H1 (cell line): Measurements from ENCODE around the gene MEI1. TPM values are rescaled to one million over a fixed set of nuclear protein-coding genes. Genes with fewer than 3 reads are reported as not detected.

Experiments
- CTCF ChIA-PET: fragments of 300-600 bp; sonication (Branson Sonifier 250); formaldehyde crosslinking; loops from one replicate; lab custom pipeline; 2021; ENCODE audit not compliant: partially characterized antibody; lab: Charles Lee
- POLR2A ChIA-PET: fragments of 300-600 bp; sonication (Branson Sonifier 250); formaldehyde crosslinking; loops from one replicate; lab custom pipeline; 2021; ENCODE audit warnings: inconsistent platforms; ENCODE audit not compliant: partially characterized antibody; lab: Charles Lee
- DNase-seq, 2 experiments: peaks; one replicate each; pipeline versions ENCODE4 v3.0.0 to v3.0.0-alpha.2; 2010 to 2022; ENCODE audit warnings: low spot score in 2 of 2, low read depth in 1 of 2, mixed read lengths in 1 of 2
- FAIRE-seq: peaks from 2 replicates; lab custom pipeline; 2011; peaks lifted over from hg19 to GRCh38; lab: Jason Lieb, UNC
- H2AFZ ChIP-seq: 2 replicates; pipeline ENCODE4 v1.8.1; 2012; ENCODE audit warnings: low read length, inconsistent platforms
- H2AK5ac ChIP-seq: 2 replicates; pipeline ENCODE4 v1.6.1; 2013; ENCODE audit warnings: low read depth, low read length
- H2BK120ac ChIP-seq: replicated peaks from 2 replicates; pipeline ENCODE3; 2013; ENCODE audit warnings: low read depth, low read length, inconsistent platforms
- H2BK12ac ChIP-seq: 2 replicates; pipeline ENCODE4 v1.6.1; 2013; ENCODE audit warnings: low read depth, low read length
- H2BK15ac ChIP-seq: 2 replicates; pipeline ENCODE4 v1.6.1; 2013; ENCODE audit warnings: low read length
- H2BK20ac ChIP-seq: 2 replicates; pipeline ENCODE4 v1.6.1; 2013; ENCODE audit warnings: low read length
- H2BK5ac ChIP-seq: 2 replicates; pipeline ENCODE4 v1.6.1; 2013; ENCODE audit warnings: low read depth, low read length
- H3K14ac ChIP-seq: 2 replicates; pipeline ENCODE4 v1.6.1; 2013; ENCODE audit warnings: inconsistent platforms; ENCODE audit not compliant: insufficient read length
- H3K18ac ChIP-seq: 2 replicates; pipeline ENCODE4 v1.6.1; 2013; ENCODE audit warnings: low read length; ENCODE audit errors: extremely low read depth
- H3K23ac ChIP-seq: 2 replicates; pipeline ENCODE4 v1.6.1; 2013; ENCODE audit warnings: inconsistent platforms; ENCODE audit not compliant: insufficient read length
- H3K23me2 ChIP-seq: 2 replicates; pipeline ENCODE4 v1.6.1; 2013; ENCODE audit warnings: low read depth, low read length
- H3K27ac ChIP-seq: 2 replicates; pipeline ENCODE4 v1.6.1; 2011; ENCODE audit warnings: low read depth, low read length, inconsistent platforms
- H3K27me3 ChIP-seq, 4 experiments: replicated peaks in 1 of 4; 1 replicate in 1 of 4; 2 replicates in 3 of 4; pipeline versions ENCODE4 v1.6.1 to v1.8.1; 2011 to 2013; ENCODE audit warnings: low read length in 3 of 4, mild to moderate bottlenecking in 3 of 4, inconsistent platforms in 2 of 4, mixed read lengths in 2 of 4, moderate library complexity in 1 of 4; ENCODE audit not compliant: control insufficient read depth in 3 of 4, insufficient read depth in 3 of 4; ENCODE audit errors: extremely low read depth in 1 of 4
- H3K36me3 ChIP-seq, 4 experiments: 2 replicates each; pipeline versions ENCODE4 v1.6.1 to v1.8.1; 2011 to 2013; ENCODE audit warnings: mild to moderate bottlenecking in 4 of 4, low read length in 3 of 4, moderate library complexity in 2 of 4, control low read depth in 1 of 4, inconsistent platforms in 1 of 4; ENCODE audit not compliant: insufficient read depth in 4 of 4, control insufficient read depth in 2 of 4
- H3K4ac ChIP-seq: replicated peaks from 2 replicates; pipeline ENCODE3; 2013; ENCODE audit warnings: low read length, low read depth, mixed read lengths, inconsistent platforms; ENCODE audit not compliant: insufficient read length
- H3K4me1 ChIP-seq, 4 experiments: replicated peaks in 1 of 4; 1 replicate in 1 of 4; 2 replicates in 3 of 4; pipeline versions ENCODE4 v1.6.1 to v1.8.1; 2011 to 2013; ENCODE audit warnings: low read length in 3 of 4, inconsistent platforms in 2 of 4, mixed read lengths in 1 of 4; ENCODE audit not compliant: insufficient read depth in 4 of 4, control insufficient read depth in 3 of 4
- H3K4me2 ChIP-seq, 2 experiments: 2 replicates each; pipeline versions ENCODE4 v1.6.1 to v1.8.1; 2011 to 2013; ENCODE audit warnings: low read depth in 2 of 2, low read length in 2 of 2, control low read depth in 1 of 2, inconsistent platforms in 1 of 2, mild to moderate bottlenecking in 1 of 2; ENCODE audit not compliant: insufficient read depth in 1 of 2
- H3K4me3 ChIP-seq, 4 experiments: fragments of 200-600, 300-600 bp in 1 of 4; sonication (generic), shearing (Covaris generic), sonication (Bioruptor Twin) in 1 of 4; 2 replicates each; pipeline versions ENCODE4 v1.5.1 to v1.8.1; 2011 to 2016; ENCODE audit warnings: low read length in 4 of 4, low read depth in 3 of 4, control low read depth in 2 of 4, inconsistent platforms in 2 of 4, mild to moderate bottlenecking in 2 of 4, mixed read lengths in 1 of 4, moderate library complexity in 1 of 4; ENCODE audit not compliant: insufficient read depth in 2 of 4; ENCODE audit errors: extremely low read depth in 1 of 4
- H3K56ac ChIP-seq: replicated peaks from 2 replicates; pipeline ENCODE3; 2013; ENCODE audit warnings: low read depth, mild to moderate bottlenecking, mixed read lengths, low read length, inconsistent platforms; ENCODE audit not compliant: insufficient read length
- H3K79me1 ChIP-seq: 2 replicates; pipeline ENCODE4 v1.6.1; 2013; ENCODE audit warnings: low read depth, low read length, control low read depth
- H3K79me2 ChIP-seq, 2 experiments: 2 replicates each; pipeline versions ENCODE4 v1.6.1 to v1.8.1; 2012 to 2013; ENCODE audit warnings: low read length in 2 of 2, mild to moderate bottlenecking in 2 of 2, inconsistent platforms in 1 of 2; ENCODE audit not compliant: insufficient read depth in 2 of 2, control insufficient read depth in 1 of 2
- H3K9ac ChIP-seq, 4 experiments: replicated peaks in 1 of 4; 1 replicate in 1 of 4; 2 replicates in 3 of 4; pipeline versions ENCODE4 v1.6.1 to v1.8.1; 2011 to 2013; ENCODE audit warnings: low read depth in 3 of 4, low read length in 3 of 4, control low read depth in 2 of 4, mild to moderate bottlenecking in 2 of 4, moderate library complexity in 2 of 4, inconsistent platforms in 1 of 4; ENCODE audit errors: extremely low read depth in 1 of 4
- H3K9me3 ChIP-seq, 2 experiments: 2 replicates each; pipeline versions ENCODE4 v1.6.1 to v1.8.1; 2012 to 2013; ENCODE audit warnings: mild to moderate bottlenecking in 2 of 2, moderate library complexity in 2 of 2, control low read depth in 1 of 2, inconsistent platforms in 1 of 2, low read depth in 1 of 2, low read length in 1 of 2, mixed read lengths in 1 of 2; ENCODE audit not compliant: insufficient read depth in 2 of 2
- H4K20me1 ChIP-seq, 2 experiments: replicated peaks in 1 of 2; 2 replicates each; pipeline versions ENCODE3 to v1.8.1; 2011 to 2013; ENCODE audit warnings: inconsistent platforms in 2 of 2, low read length in 2 of 2, mild to moderate bottlenecking in 1 of 2; ENCODE audit not compliant: insufficient read depth in 2 of 2, control insufficient read depth in 1 of 2
- H4K5ac ChIP-seq: 2 replicates; pipeline ENCODE4 v1.6.1; 2013; ENCODE audit warnings: low read length, low read depth, mixed read lengths, inconsistent platforms; ENCODE audit not compliant: insufficient read length
- H4K8ac ChIP-seq: 2 replicates; pipeline ENCODE4 v1.8.0; 2013; ENCODE audit warnings: mild to moderate bottlenecking, moderate library complexity, low read length, inconsistent platforms; ENCODE audit not compliant: insufficient read depth; ENCODE audit errors: extremely low read depth
- H4K91ac ChIP-seq: replicated peaks from 2 replicates; pipeline ENCODE3; 2013; ENCODE audit warnings: low read length, mixed read lengths, inconsistent platforms; ENCODE audit not compliant: insufficient read length
- BRCA1 ChIP-seq: IDR thresholded peaks from 2 replicates; pipeline ENCODE4 v1.6.1; 2012; ENCODE audit warnings: low read depth, low read length, improper control_type of control experiment
- CHD2 ChIP-seq: IDR thresholded peaks from 2 replicates; pipeline ENCODE4 v1.6.1; 2012; ENCODE audit warnings: low read length, improper control_type of control experiment
- CREB1 ChIP-seq: IDR thresholded peaks from 2 replicates; pipeline ENCODE4 v1.6.1; 2012; ENCODE audit warnings: inconsistent platforms
- GTF2F1 ChIP-seq: IDR thresholded peaks from 2 replicates; pipeline ENCODE4 v1.6.1; 2012; ENCODE audit warnings: low read depth, low read length, improper control_type of control experiment, borderline replicate concordance
- NANOG ChIP-seq: IDR thresholded peaks from 2 replicates; pipeline ENCODE4 v1.6.1; 2011; ENCODE audit warnings: low read length, low read depth, mild to moderate bottlenecking, inconsistent platforms; ENCODE audit not compliant: insufficient read depth, poor library complexity, severe bottlenecking
- RBBP5 ChIP-seq: IDR thresholded peaks from 2 replicates; pipeline ENCODE4 v1.7.1; 2012; ENCODE audit warnings: low read depth, mild to moderate bottlenecking, inconsistent platforms, low read length, moderate library complexity, borderline replicate concordance
- RXRA ChIP-seq: IDR thresholded peaks from 2 replicates; pipeline ENCODE4 v1.6.1; 2011; ENCODE audit warnings: low read depth, mild to moderate bottlenecking, low read length, moderate library complexity; ENCODE audit not compliant: insufficient read depth
- SP2 ChIP-seq: IDR thresholded peaks from 2 replicates; pipeline ENCODE4 v1.6.1; 2012; ENCODE audit warnings: mild to moderate bottlenecking, low read length, inconsistent platforms
- TAF1 ChIP-seq: IDR thresholded peaks from 2 replicates; pipeline ENCODE4 v1.6.1; 2011; ENCODE audit warnings: mild to moderate bottlenecking, low read depth, low read length
- TBP ChIP-seq: IDR thresholded peaks from 2 replicates; pipeline ENCODE4 v1.6.1; 2011; ENCODE audit warnings: low read depth, low read length, improper control_type of control experiment
- ZNF274 ChIP-seq: IDR thresholded peaks from 2 replicates; pipeline ENCODE4 v1.7.0; 2012; ENCODE audit warnings: low read length, borderline replicate concordance; ENCODE audit errors: extremely low read depth
- WGBS, 2 experiments: shearing (Covaris generic) in 1 of 2; methylation state at CpG; one replicate each; pipeline versions ENCODE4 v1.1.6 to v1.1.7; 2013 to 2015; ENCODE audit warnings: low lambda C conversion rate in 2 of 2, mixed read lengths in 2 of 2, inconsistent platforms in 1 of 2, low coverage in 1 of 2, missing lambda C conversion rate in 1 of 2; ENCODE audit not compliant: insufficient replicate concordance in 2 of 2, insufficient coverage in 1 of 2, insufficient read length in 1 of 2; ENCODE audit errors: extremely low coverage in 1 of 2, missing lambda C conversion rate in 1 of 2; 5-methylcytosine and 5-hydroxymethylcytosine counted together
- polyA plus RNA-seq, 7 experiments: library from polyadenylated mRNA; depleted of rRNA in 3 of 7; stranded (reverse) in 5 of 7; unstranded in 2 of 7; fragments of >200 nt in 5 of 7; fragments of 200-250 nt in 2 of 7; gene quantifications; 1 replicate in 5 of 7; 2 replicates in 1 of 7; 4 replicates in 1 of 7; pipeline versions ENCODE4 v1.2.1 to v1.2.3, GENCODE V29; 2011 to 2013; ENCODE audit warnings: missing spikeins in 2 of 7, mixed read lengths in 2 of 7
- total RNA-seq: library from RNA; stranded (reverse); fragmentation: NEBNext Ultra II Directional; extraction: Animal tissue kit (Norgen Biotek cat#: 25700); gene quantifications from 2 replicates; pipeline ENCODE4 v1.2.1, GENCODE V29; 2021

The MEI1 gene
- total and polyA plus RNA-seq, 2 of the 8 experiments (the other 6 are each of a cell fraction or from before 2014, with no cell fraction given): 0.27 to 0.54 TPM

GRCh38 chr22:41780746-41781505 is 81.6 kb downstream of the MEI1 start:
- Histone ChIP-seq H3K4me2 (peak overlapping the region in 1 of 2 experiments; percentile 23; a peak in 1 of 4 replicates), H4K8ac (no peak overlapping the region), H2BK5ac (no peak overlapping the region), H3K79me1 (no peaks in the 10 kb centered on the region), H3K56ac (no peak overlapping the region), H3K18ac (no peak overlapping the region), H3K23ac (no peak overlapping the region), H2BK120ac (no peak overlapping the region), H3K27me3 (no peaks in the 10 kb centered on the region; a peak in 2 of 7 replicates), H3K27ac (no peak overlapping the region), H2AFZ (no peak overlapping the region; the same call in 1 of the 2 replicates), H2BK15ac (no peak overlapping the region), H3K4ac (no peak overlapping the region), H3K9ac (peak overlapping the region in 1 of 4 experiments; percentile 44; a peak in 1 of 7 replicates), H2AK5ac (no peak overlapping the region), H2BK12ac (no peak overlapping the region), H4K91ac (no peak overlapping the region), H3K79me2 (no peaks in the 10 kb centered on the region), H3K9me3 (no peaks in the 10 kb centered on the region), H4K5ac (no peak overlapping the region), H3K14ac (no peak overlapping the region), H3K23me2 (no peaks in the 10 kb centered on the region), H3K36me3 (no peaks in the 10 kb centered on the region)
- ChIA-PET CTCF (interaction anchor here (0.6 to 4.8 kb wide), 13 partner anchors 9 to 84 kb away, joined by 3 to 21 read pairs (median 5); no protein-coding TSS in a partner anchor), POLR2A (interaction anchor here (0.6 to 5.8 kb wide), 4 partner anchors 11 to 26 kb away, joined by 3 to 30 read pairs (median 4); partner anchors contain the start of gene CCDC134)
- FAIRE-seq (no peak), DNase-seq (no peak)
- TF ChIP-seq TBP: no peak
- no peak for TF ChIP-seq TAF1
- TF ChIP-seq CREB1: no peak
- no peak for TF ChIP-seq RBBP5
- no peak for TF ChIP-seq SP2
- TF ChIP-seq GTF2F1: no peak
- no peak for TF ChIP-seq CHD2
- TF ChIP-seq BRCA1: no peak
- TF ChIP-seq NANOG: no peak
- no peak for TF ChIP-seq ZNF274
- TF ChIP-seq RXRA: no peak
- TF ChIP-seq, all 59 proteins: peak for 0
- Histone ChIP-seq H2BK20ac (no peak overlapping the region), H3K4me1 (no peaks in the 10 kb centered on the region; a peak in 1 of 7 replicates), H4K20me1 (no peaks in the 10 kb centered on the region), H3K4me3 (no peak overlapping the region)
- 74% methylated on average over 11 of the region's 11 CpGs; no CpG with 5 or more reads in 1 of the 2 experiments for whole genome bisulfite sequencing, 2 experiments
